AG04450 (cell line): ENCODE measurements around the gene SPTBN4. TPM values are rescaled to one million over a fixed set of nuclear protein-coding genes. Genes with fewer than 3 reads are reported as not detected.
A peak's percentile ranks its signal among the peaks of the same experiment; 100 is the strongest.

ENCODE experiments used
- CTCF ChIA-PET: fragments of 300-600, 350-600 bp; formaldehyde crosslinking; extraction: SDS; loops from one replicate; lab custom pipeline; 2022; ENCODE audit warnings: antibody characterized with exemption, inconsistent platforms; lab: Charles Lee
- POLR2A ChIA-PET: fragments of 350-600 bp; formaldehyde crosslinking; extraction: SDS; loops from one replicate; lab custom pipeline; 2021; ENCODE audit warnings: antibody characterized with exemption, inconsistent platforms; lab: Yijun Ruan, JAX
- DNase-seq: peaks from one replicate; pipeline ENCODE4 v3.0.0-alpha.2; 2011; ENCODE audit warnings: low read depth, low spot score
- H3K27ac ChIP-seq: one replicate; pipeline ENCODE4 v1.5.1; 2012; ENCODE audit warnings: low read depth, low read length, control low read depth
- H3K27me3 ChIP-seq: one replicate; pipeline ENCODE4 v1.6.0; 2012; ENCODE audit warnings: low read length; ENCODE audit not compliant: control insufficient read depth, insufficient read depth
- H3K4me3 ChIP-seq: 2 replicates; pipeline ENCODE4 v1.5.1; 2011; ENCODE audit warnings: mild to moderate bottlenecking, low read depth, low read length, control low read depth
- H3K9me3 ChIP-seq: 2 replicates; pipeline ENCODE4 v1.5.1; 2012; ENCODE audit warnings: low read length; ENCODE audit not compliant: control insufficient read depth, insufficient read depth
- polyA plus RNA-seq: library from polyadenylated mRNA; depleted of rRNA; stranded (reverse); fragments of >200 nt; gene quantifications from 2 replicates; pipeline ENCODE4 v1.2.3, GENCODE V29; 2011
- TF ChIP-seq, protein P1 (sequence below): IDR thresholded peaks from 2 replicates; pipeline ENCODE4 v1.5.1; 2011; ENCODE audit warnings: low read depth, low read length, control low read depth, inconsistent platforms

SPTBN4 gene
- polyA plus RNA-seq, 1 experiment = 1.3 TPM

DNA sequence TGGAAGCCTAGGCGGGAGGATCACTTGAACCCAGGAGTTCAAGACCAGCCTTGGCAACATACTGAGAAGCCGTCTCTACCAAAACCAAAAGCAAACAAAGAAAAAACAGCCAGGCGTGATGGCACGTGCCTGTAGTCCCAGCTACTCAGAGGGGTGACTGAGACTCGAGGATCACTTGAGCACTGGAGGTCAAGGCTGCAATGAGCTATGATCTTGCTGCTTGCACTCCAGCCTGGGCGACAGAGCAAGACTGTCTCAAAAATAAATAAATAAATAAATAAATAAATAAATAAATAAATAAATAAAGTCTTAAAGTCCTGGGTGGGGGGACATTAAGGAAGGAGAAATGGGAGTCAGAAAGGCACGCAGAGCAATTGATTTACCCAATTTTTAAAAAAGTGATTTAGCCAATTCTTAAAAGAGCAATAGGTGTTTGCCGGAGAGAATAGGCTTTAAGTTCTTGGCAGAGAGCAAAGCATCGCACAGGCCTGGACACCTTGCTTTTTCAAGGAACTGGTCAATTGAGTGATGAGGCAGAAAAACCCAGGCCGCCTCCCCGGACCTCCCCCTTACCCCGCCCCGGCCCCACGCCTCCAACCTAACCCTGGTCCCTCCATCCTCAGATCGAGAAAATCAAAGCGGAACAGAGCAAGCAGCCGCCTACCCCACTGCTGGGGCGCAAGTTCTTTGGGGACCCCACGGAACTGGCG is 100.4 kb downstream of the SPTBN4 start:
- CTCF ChIA-PET = interaction anchor here (1.1 to 1.7 kb wide), 3 partner anchors 26 to 103 kb away, joined by 3 to 5 read pairs (median 3); no protein-coding TSS in a partner anchor
- POLR2A ChIA-PET = no interaction called here
- H3K27ac ChIP-seq = no peak overlapping the region
- peaks cover 3% of the 10 kb centered on the region; the same call in 1 of the 2 replicates for H3K9me3 ChIP-seq
- peaks cover 19% of the 10 kb centered on the region for H3K27me3 ChIP-seq
- H3K4me3 ChIP-seq = peak overlapping the region; percentile 51
- TF ChIP-seq, protein P1, sequence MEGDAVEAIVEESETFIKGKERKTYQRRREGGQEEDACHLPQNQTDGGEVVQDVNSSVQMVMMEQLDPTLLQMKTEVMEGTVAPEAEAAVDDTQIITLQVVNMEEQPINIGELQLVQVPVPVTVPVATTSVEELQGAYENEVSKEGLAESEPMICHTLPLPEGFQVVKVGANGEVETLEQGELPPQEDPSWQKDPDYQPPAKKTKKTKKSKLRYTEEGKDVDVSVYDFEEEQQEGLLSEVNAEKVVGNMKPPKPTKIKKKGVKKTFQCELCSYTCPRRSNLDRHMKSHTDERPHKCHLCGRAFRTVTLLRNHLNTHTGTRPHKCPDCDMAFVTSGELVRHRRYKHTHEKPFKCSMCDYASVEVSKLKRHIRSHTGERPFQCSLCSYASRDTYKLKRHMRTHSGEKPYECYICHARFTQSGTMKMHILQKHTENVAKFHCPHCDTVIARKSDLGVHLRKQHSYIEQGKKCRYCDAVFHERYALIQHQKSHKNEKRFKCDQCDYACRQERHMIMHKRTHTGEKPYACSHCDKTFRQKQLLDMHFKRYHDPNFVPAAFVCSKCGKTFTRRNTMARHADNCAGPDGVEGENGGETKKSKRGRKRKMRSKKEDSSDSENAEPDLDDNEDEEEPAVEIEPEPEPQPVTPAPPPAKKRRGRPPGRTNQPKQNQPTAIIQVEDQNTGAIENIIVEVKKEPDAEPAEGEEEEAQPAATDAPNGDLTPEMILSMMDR = no peak
- DNase-seq = no peak

DNA sequence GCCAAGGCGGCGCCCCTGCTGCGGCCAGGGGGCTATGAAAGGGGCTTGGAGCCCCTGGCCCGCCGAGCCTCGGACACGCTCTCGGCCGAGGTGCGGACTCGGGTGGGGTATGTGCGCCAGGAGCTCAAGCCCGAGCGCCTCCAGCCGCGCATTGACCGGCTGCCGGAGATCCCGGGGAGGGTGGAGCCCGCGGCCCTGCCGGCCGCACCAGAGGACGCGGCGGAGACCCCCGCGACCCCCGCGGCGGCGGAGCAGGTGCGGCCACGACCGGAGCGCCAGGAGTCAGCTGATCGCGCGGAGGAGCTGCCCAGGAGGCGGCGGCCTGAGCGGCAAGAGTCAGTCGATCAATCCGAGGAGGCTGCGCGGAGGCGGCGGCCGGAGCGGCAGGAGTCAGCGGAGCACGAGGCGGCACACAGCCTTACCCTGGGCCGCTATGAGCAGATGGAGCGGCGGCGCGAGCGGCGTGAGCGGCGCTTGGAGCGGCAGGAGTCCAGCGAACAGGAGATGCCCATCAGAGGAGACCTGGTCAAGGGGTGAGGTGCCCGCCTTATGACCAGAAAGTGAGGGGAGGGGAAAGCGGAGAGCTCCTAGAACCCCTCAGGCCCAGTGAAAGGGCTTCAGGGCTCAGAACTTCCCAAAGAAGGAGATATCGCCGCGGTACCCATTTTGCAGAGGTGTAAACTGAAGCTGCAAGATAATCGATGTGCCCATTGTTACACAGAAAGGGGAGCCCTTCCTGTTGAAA is 101.1 kb downstream of the SPTBN4 start:
- DNase-seq = no peak
- peaks cover 18% of the 10 kb centered on the region for H3K27me3 ChIP-seq
- no peak overlapping the region for H3K27ac ChIP-seq
- H3K4me3 ChIP-seq = peak overlapping the region; percentile 51
- CTCF ChIA-PET = interaction anchor here (1.0 to 1.7 kb wide), 5 partner anchors 27 to 104 kb away, joined by 3 to 5 read pairs (median 3); no protein-coding TSS in a partner anchor
- POLR2A ChIA-PET = no interaction called here
- TF ChIP-seq, protein P1 = no peak
- peaks cover 3% of the 10 kb centered on the region; the same call in 1 of the 2 replicates for H3K9me3 ChIP-seq

DNA sequence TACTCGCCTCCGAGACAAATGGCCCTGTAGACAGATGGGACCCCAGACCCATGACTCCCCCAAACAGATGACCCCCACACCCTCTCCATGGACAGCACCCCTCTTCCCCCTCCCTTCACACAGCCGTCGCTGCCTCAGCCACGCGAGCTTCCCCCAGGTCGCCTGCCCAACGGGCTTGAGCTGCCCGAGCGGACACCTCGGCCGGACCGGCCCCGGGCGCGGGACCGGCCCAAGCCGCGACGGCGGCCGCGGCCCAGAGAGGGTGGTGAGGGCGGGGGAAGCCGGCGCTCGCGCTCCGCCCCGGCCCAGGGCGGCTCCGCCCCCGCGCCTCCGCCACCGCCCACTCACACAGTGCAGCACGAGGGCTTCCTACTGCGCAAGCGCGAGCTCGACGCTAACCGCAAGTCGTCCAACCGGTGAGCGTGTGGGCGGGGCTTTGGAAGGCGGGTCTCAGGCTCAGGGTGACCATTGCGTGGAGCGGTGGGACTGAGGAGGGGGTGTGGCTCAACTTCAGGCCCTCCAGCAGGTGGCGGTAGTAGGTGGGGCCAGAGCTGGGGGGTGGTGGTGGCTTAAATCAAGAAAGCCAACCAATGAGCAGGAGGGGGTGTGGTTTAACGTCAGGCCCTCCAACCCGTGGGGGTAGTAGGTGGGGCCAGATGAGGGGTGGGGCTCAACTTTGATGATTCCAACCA is 103.7 kb downstream of the SPTBN4 start:
- peaks cover 3% of the 10 kb centered on the region; the same call in 1 of the 2 replicates for H3K9me3 ChIP-seq
- TF ChIP-seq, protein P1 = no peak
- peak overlapping the region; percentile 89 for H3K27ac ChIP-seq
- H3K4me3 ChIP-seq = peak overlapping the region; percentile 77
- POLR2A ChIA-PET = interaction anchor here (0.5 to 1.9 kb wide), 18 partner anchors 13 to 1289 kb away, joined by 3 to 14 read pairs (median 4); partner anchors contain the start of genes BLVRB, HIPK4 and SERTAD1
- peak; percentile 100 for DNase-seq
- H3K27me3 ChIP-seq = peaks cover 8% of the 10 kb centered on the region
- CTCF ChIA-PET = interaction anchor here (0.7 to 1.6 kb wide), 6 partner anchors 21 to 64 kb away, joined by 3 to 10 read pairs (median 4); no protein-coding TSS in a partner anchor

DNA sequence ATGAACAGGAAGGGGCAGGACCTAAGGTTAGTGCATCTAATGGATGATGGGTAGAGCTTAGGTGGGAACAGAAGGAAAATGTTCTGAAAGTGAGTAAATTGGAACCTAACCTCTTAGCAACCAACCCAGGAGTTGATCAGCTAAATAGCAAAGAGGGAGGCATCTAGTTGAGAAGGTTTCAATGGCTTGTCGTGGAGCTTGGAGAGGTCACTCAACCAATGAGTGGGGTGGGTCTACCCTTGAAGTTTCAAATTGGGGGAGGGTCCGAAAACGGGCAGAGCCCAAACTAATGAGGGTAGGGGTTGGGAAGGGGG is 104.2 kb downstream of the SPTBN4 start:
- DNase-seq = no peak
- peak overlapping the region; percentile 7; the same call in 1 of the 2 replicates for H3K4me3 ChIP-seq
- POLR2A ChIA-PET = interaction anchor here (0.5 to 1.9 kb wide), 13 partner anchors 15 to 150 kb away, joined by 3 to 14 read pairs (median 4); partner anchors contain the start of genes BLVRB and SERTAD1

More for the DNA sequence above, 104.2 kb downstream of the SPTBN4 start:
- H3K27ac ChIP-seq = peak overlapping the region; percentile 31
- peaks cover 3% of the 10 kb centered on the region for H3K27me3 ChIP-seq
- CTCF ChIA-PET = interaction anchor here (0.6 to 1.6 kb wide), 5 partner anchors 28 to 634 kb away, joined by 3 to 12 read pairs (median 4); no protein-coding TSS in a partner anchor
- TF ChIP-seq, protein P1 = no peak
- H3K9me3 ChIP-seq = peaks cover 2% of the 10 kb centered on the region; the same call in 1 of the 2 replicates
